HCT116 (cell line): ENCODE results near the gene MEIKIN. TPM values are rescaled to one million over a fixed set of nuclear protein-coding genes. Genes with fewer than 3 reads are reported as not detected.

Experiments used
- ATAC-seq: fragments of 200-7000 bp; cut with Tn5 transposase; 2 replicates; pipeline ENCODE4 v1.9.1; 2020; ENCODE audit warnings: mild to moderate bottlenecking, moderate library complexity
- BruUV-seq: library from RNA; stranded (reverse); fragments of 400-500 nt; replicated peaks from 2 replicates; lab custom pipeline; 2021; lab: Mats Ljungman, UMichigan
- CTCF ChIA-PET: fragments of 300-600 bp; sonication (Branson Sonifier 250); formaldehyde crosslinking; loops from one replicate; lab custom pipeline; 2021; ENCODE audit warnings: antibody characterized with exemption; lab: Charles Lee
- POLR2A ChIA-PET: fragments of 300-600, 350-600 bp; sonication (Branson Sonifier 250); formaldehyde crosslinking; loops from one replicate; lab custom pipeline; 2021; ENCODE audit warnings: antibody characterized with exemption; lab: Charles Lee
- RAD21 ChIA-PET, 2 experiments: fragments of 300-600 bp; sonication (Branson Sonifier 250); formaldehyde crosslinking; loops; one replicate each; lab custom pipeline; 2023; ENCODE audit warnings: low total read pairs in 2 of 2; ENCODE audit not compliant: uncharacterized antibody in 2 of 2, unreplicated experiment in 2 of 2, low non-redundant PET in 1 of 2; lab: Charles Lee
- DNase-seq: peaks from one replicate; pipeline ENCODE4 v3.0.0-alpha.2; 2010; ENCODE audit warnings: low read depth, low spot score
- H2AFZ ChIP-seq: fragments of 200-600 bp; shearing (Covaris generic), sonication (generic); 2 replicates; pipeline ENCODE4 v1.6.1; 2017; ENCODE audit warnings: low read depth, mixed run types, mixed read lengths, antibody characterized with exemption, low read length; ENCODE audit not compliant: poor library complexity, severe bottlenecking
- H3K27ac ChIP-seq: 2 replicates; pipeline ENCODE4 v1.5.1; 2012; ENCODE audit warnings: low read depth, low read length
- H3K27me3 ChIP-seq: fragments of 200-600 bp; sonication (generic); 2 replicates; pipeline ENCODE4 v1.6.1; 2016; ENCODE audit warnings: mixed run types, low read length, mixed read lengths; ENCODE audit not compliant: insufficient read depth
- H3K36me3 ChIP-seq, 2 experiments: fragments of 200-500 bp in 1 of 2; fragments of 200-600 bp in 1 of 2; sonication (Bioruptor generic) in 1 of 2; sonication (generic) in 1 of 2; 2 replicates each; pipeline versions ENCODE4 v1.5.1 to v1.6.1; 2014 to 2016; ENCODE audit warnings: low read length in 2 of 2, inconsistent platforms in 1 of 2, mixed read lengths in 1 of 2, mixed run types in 1 of 2; ENCODE audit not compliant: insufficient read depth in 2 of 2, control insufficient read depth in 1 of 2
- H3K4me1 ChIP-seq, 2 experiments: fragments of 200-600 bp in 1 of 2; sonication (generic) in 1 of 2; 2 replicates each; pipeline versions ENCODE4 v1.5.1 to v1.6.1; 2012 to 2017; ENCODE audit warnings: low read length in 2 of 2, inconsistent platforms in 1 of 2, mild to moderate bottlenecking in 1 of 2, mixed read lengths in 1 of 2, mixed run types in 1 of 2, moderate library complexity in 1 of 2; ENCODE audit not compliant: insufficient read depth in 2 of 2, control insufficient read depth in 1 of 2
- H3K4me2 ChIP-seq: fragments of 200-600 bp; sonication (generic); 2 replicates; pipeline ENCODE4 v1.6.1; 2017; ENCODE audit warnings: mixed run types, low read length, mixed read lengths
- H3K4me3 ChIP-seq, 2 experiments: fragments of 200-600 bp in 1 of 2; sonication (generic) in 1 of 2; replicated peaks in 1 of 2; 2 replicates each; pipeline ENCODE4 v1.5.1; 2011 to 2016; ENCODE audit warnings: low read length in 2 of 2, control low read depth in 1 of 2, low read depth in 1 of 2, mild to moderate bottlenecking in 1 of 2, mixed read lengths in 1 of 2, mixed run types in 1 of 2
- H3K79me2 ChIP-seq: fragments of 200-600 bp; sonication (generic); 2 replicates; pipeline ENCODE4 v1.6.1; 2017; ENCODE audit warnings: mild to moderate bottlenecking, mixed run types, low read length, moderate library complexity, mixed read lengths; ENCODE audit not compliant: insufficient read depth
- H3K9ac ChIP-seq: fragments of 200-600 bp; sonication (generic); 2 replicates; pipeline ENCODE4 v1.6.1; 2016; ENCODE audit warnings: low read length, mixed read lengths
- H3K9me2 ChIP-seq: fragments of 200-600 bp; sonication (generic), shearing (Covaris generic); 2 replicates; pipeline ENCODE4 v1.6.1; 2017; ENCODE audit warnings: mixed run types, mild to moderate bottlenecking, moderate library complexity; ENCODE audit not compliant: insufficient read depth
- H3K9me3 ChIP-seq, 2 experiments: fragments of 200-500 bp in 1 of 2; fragments of 200-600 bp in 1 of 2; sonication (Bioruptor generic) in 1 of 2; sonication (generic) in 1 of 2; 2 replicates each; pipeline ENCODE4 v1.6.1; 2014 to 2017; ENCODE audit warnings: low read length in 2 of 2, mixed read lengths in 2 of 2, inconsistent platforms in 1 of 2, low read depth in 1 of 2, mild to moderate bottlenecking in 1 of 2, mixed run types in 1 of 2, moderate library complexity in 1 of 2; ENCODE audit not compliant: control insufficient read depth in 1 of 2, insufficient read depth in 1 of 2
- H4K20me1 ChIP-seq: fragments of 200-600 bp; sonication (generic), shearing (Covaris generic); 2 replicates; pipeline ENCODE4 v1.6.1; 2017; ENCODE audit warnings: mixed run types, mild to moderate bottlenecking, moderate library complexity; ENCODE audit not compliant: insufficient read depth
- CBX3 ChIP-seq: IDR thresholded peaks from 2 replicates; pipeline ENCODE4 v1.6.1; 2012; ENCODE audit warnings: low read depth
- RAD21 ChIP-seq: IDR thresholded peaks from 2 replicates; pipeline ENCODE4 v1.6.1; 2012; ENCODE audit warnings: low read depth, mild to moderate bottlenecking
- SRF ChIP-seq: IDR thresholded peaks from 2 replicates; pipeline ENCODE4 v1.6.1; 2012; ENCODE audit warnings: low read depth
- ZFX ChIP-seq: fragments of 450-650 bp; IDR thresholded peaks from 2 replicates; pipeline ENCODE4 v1.6.1; 2017
- intact Hi-C: fragments of 100-400 bp; cut with micrococcal nuclease; formaldehyde crosslinking; loops from 2 replicates; pipeline ENCODE4 v1.10.0; 2022
- total RNA-seq: library from RNA; stranded (reverse); gene quantifications from one replicate; pipeline ENCODE4 v1.2.1, GENCODE V29; 2021; ENCODE audit not compliant: unreplicated experiment
- TF ChIP-seq, protein P1 (sequence below): IDR thresholded peaks from 2 replicates; pipeline ENCODE4 v1.6.1; 2012

Gene MEIKIN
- total RNA-seq, 1 experiment from 2014 or later: not detected

DNA sequence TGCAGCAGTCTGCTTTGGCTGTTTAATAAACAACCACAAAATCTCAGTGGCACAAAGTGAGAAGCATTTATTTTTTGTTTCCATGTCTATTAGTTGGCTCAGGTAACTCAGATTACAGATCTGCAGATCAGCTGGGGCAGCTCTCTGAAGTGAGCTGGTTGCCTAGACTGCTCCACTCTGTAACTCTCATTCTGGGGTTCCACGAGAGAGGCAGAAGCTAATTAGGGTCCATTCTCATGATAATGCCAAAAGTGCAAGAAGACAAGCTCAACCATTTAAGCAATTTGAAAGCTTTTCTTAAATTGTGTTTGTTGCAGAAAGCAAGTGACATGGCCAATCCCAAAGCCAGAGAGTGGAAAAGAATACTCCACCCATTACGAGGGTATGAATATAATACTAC lies 13.2 kb downstream of the MEIKIN start:
- ChIA-PET POLR2A (no interaction called here), RAD21 (no interaction called here), CTCF (no interaction called here)
- no peaks in the 10 kb centered on the region for H3K79me2 ChIP-seq
- intact Hi-C loops: no loop called here
- no peak for DNase-seq
- no peaks in the 10 kb centered on the region for H3K27me3 ChIP-seq
- ATAC-seq: no peak
- no peaks in the 10 kb centered on the region for H3K9me3 ChIP-seq
- no peak overlapping the region for H3K9ac ChIP-seq
- H3K9me2 ChIP-seq: no peaks in the 10 kb centered on the region
- no peak overlapping the region for H3K4me2 ChIP-seq
- no peaks in the 10 kb centered on the region for H3K4me1 ChIP-seq
- no peaks in the 10 kb centered on the region for H4K20me1 ChIP-seq
- H3K4me3 ChIP-seq: no peak overlapping the region
- TF ChIP-seq, protein P1, sequence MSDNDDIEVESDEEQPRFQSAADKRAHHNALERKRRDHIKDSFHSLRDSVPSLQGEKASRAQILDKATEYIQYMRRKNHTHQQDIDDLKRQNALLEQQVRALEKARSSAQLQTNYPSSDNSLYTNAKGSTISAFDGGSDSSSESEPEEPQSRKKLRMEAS: no peak
- no peak for TF ChIP-seq CBX3
- no peak for TF ChIP-seq SRF
- no peak for TF ChIP-seq RAD21
- TF ChIP-seq ZFX: no peak
- BruUV-seq: no TSS peak
- no peaks in the 10 kb centered on the region for H3K36me3 ChIP-seq
- H2AFZ ChIP-seq: no peak overlapping the region
- no peak overlapping the region for H3K27ac ChIP-seq

DNA sequence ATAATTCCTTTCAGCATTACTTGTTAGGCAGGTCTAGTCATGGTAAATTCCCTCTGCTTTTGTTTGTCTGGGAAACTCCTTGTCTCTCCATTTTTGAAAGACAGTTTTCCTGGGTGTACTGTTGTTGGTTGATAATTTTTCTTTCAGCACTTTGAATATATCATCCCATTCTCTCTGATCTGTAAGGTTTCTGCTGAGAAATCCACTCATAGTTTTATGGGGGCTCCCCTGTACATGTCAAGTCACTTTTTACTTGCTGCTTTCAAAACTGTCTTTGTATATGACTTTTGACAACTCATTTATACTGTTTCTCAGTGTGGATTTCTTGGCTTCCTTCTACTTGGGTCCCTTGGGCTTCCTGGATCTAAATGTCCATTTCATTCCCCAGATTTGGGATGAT lies 16.5 kb downstream of the MEIKIN start:
- Histone ChIP-seq H3K36me3 (no peaks in the 10 kb centered on the region), H4K20me1 (no peaks in the 10 kb centered on the region), H2AFZ (no peak overlapping the region), H3K27me3 (no peaks in the 10 kb centered on the region), H3K9me3 (no peaks in the 10 kb centered on the region), H3K9me2 (no peaks in the 10 kb centered on the region), H3K4me3 (no peak overlapping the region), H3K27ac (no peak overlapping the region), H3K4me2 (no peak overlapping the region), H3K9ac (no peak overlapping the region), H3K4me1 (no peaks in the 10 kb centered on the region), H3K79me2 (no peaks in the 10 kb centered on the region)
- ChIA-PET CTCF (no interaction called here), POLR2A (no interaction called here), RAD21 (no interaction called here)
- no TSS peak for BruUV-seq
- intact Hi-C loops: no loop called here
- DNase-seq: no peak
- no peak for ATAC-seq
- peak; percentile 32; the same call in 1 of the 2 replicates for TF ChIP-seq CBX3
- TF ChIP-seq, protein P1: no peak
